T-helper 1 cell treated with Interleukin-12 subunit alpha and Interleukin-12 subunit beta and Interleukin-4 antibody, amounts not matched to agents 30 ng/mL and 1 ng/mL, for 36 hours (primary cell): ENCODE measurements around the gene RFXAP. TPM values are rescaled to one million over a fixed set of nuclear protein-coding genes. Genes with fewer than 3 reads are reported as not detected.
"Not testable (repeated sequence)": the region's sequence is repeated elsewhere in the genome, so short reads cannot be mapped to it uniquely, and the experiment has no call there.

Experiments
- intact Hi-C: fragments of 100-400 bp; cut with micrococcal nuclease; formaldehyde crosslinking; loops from one replicate; pipeline ENCODE4 v1.15.1; 2024
- total RNA-seq: library from RNA; stranded (reverse); gene quantifications from 2 replicates; pipeline ENCODE4 v1.2.3, GENCODE V29; 2022

Gene RFXAP
- 13.8 and 15.1 TPM in 2 replicates for total RNA-seq

GRCh38 chr13:36818804-36819738, at the start of gene RFXAP:
RFXAP (plus strand) TSS chr13:36819222; CDS start chr13:36819358, 136 bp downstream.
- intact Hi-C loops, result loop anchor here (1.0 to 5.0 kb wide), 6 partner anchors 180 to 1530 kb away; partner anchors contain the start of genes ALG5, CCDC169, SPART and SUPT20H

- intact Hi-C loops, result no loop called here
These were observed 49.5 kb upstream of the RFXAP start for GRCh38 chr13:36769545-36769944.

GRCh38 chr13:36770741-36771140, 48.3 kb upstream of the RFXAP start:
- intact Hi-C loops, result no loop called here

- intact Hi-C loops, result no loop called here
These were observed 46.2 kb upstream of the RFXAP start for GRCh38 chr13:36772853-36773252.

- intact Hi-C loops, result no loop called here
These were observed 44.1 kb upstream of the RFXAP start for GRCh38 chr13:36774931-36775330.

- intact Hi-C loops, result no loop called here
These were observed 42.8 kb upstream of the RFXAP start for GRCh38 chr13:36776175-36776574.

GRCh38 chr13:36778083-36778671, 40.8 kb upstream of the RFXAP start:
- intact Hi-C loops, result no loop called here

- intact Hi-C loops, result no loop called here
These were observed 35.1 kb upstream of the RFXAP start for GRCh38 chr13:36783890-36784289.

GRCh38 chr13:36786175-36786574, 32.8 kb upstream of the RFXAP start:
- intact Hi-C loops, result not testable (repeated sequence)

GRCh38 chr13:36787181-36787580, 31.8 kb upstream of the RFXAP start:
- intact Hi-C loops, result no loop called here

- intact Hi-C loops, result no loop called here
These were observed 30.7 kb upstream of the RFXAP start for GRCh38 chr13:36788276-36788675.

- intact Hi-C loops, result no loop called here
These were observed 30.0 kb upstream of the RFXAP start for GRCh38 chr13:36789061-36789460.

GRCh38 chr13:36789730-36790129, 29.3 kb upstream of the RFXAP start:
- intact Hi-C loops, result no loop called here

- intact Hi-C loops, result no loop called here
These were observed 24.3 kb upstream of the RFXAP start for GRCh38 chr13:36794706-36795105.

GRCh38 chr13:36795463-36795862, 23.6 kb upstream of the RFXAP start:
- intact Hi-C loops, result no loop called here

- intact Hi-C loops, result no loop called here
These were observed 23.0 kb upstream of the RFXAP start for GRCh38 chr13:36796052-36796451.

GRCh38 chr13:36801035-36801434, 18.0 kb upstream of the RFXAP start:
- intact Hi-C loops, result no loop called here

GRCh38 chr13:36804588-36804987, 14.4 kb upstream of the RFXAP start:
- intact Hi-C loops, result no loop called here

- intact Hi-C loops, result no loop called here
These were observed 12.9 kb upstream of the RFXAP start for GRCh38 chr13:36806102-36806501.

GRCh38 chr13:36807616-36808015, 11.4 kb upstream of the RFXAP start:
- intact Hi-C loops, result no loop called here

GRCh38 chr13:36813225-36813624, 5.8 kb upstream of the RFXAP start:
- intact Hi-C loops, result no loop called here

- intact Hi-C loops, result no loop called here
These were observed 4.6 kb upstream of the RFXAP start for GRCh38 chr13:36814465-36814864.
